Brain pericyte (primary cell): ENCODE data around the gene RAB28.
"Not testable (repeated sequence)": the region's sequence is repeated elsewhere in the genome, so short reads cannot be mapped to it uniquely, and the experiment has no call there.

Source experiments
- DNase-seq: peaks from one replicate; pipeline ENCODE4 v3.0.0-alpha.2; 2012; ENCODE audit warnings: low read depth, low spot score

The RAB28 gene

DNA sequence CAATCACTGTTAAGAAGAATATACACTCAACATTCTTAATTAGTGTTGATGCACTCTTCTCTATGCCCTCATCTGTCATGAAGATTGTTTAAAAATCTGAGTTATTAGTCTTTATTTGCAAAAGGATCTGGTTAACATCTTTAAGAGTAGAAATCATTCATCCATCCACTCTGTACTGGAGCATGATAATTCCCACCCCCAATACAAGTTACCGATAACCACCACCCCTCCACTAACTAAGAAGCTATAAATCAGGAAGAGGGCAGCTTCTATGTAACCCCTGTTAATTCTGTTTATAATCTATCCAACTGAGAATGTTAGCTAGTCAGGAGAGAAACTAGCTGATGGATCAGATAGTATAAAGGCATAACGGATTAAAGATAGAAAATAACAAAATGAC is 34.5 kb downstream of the RAB28 start:
- DNase-seq: no peak

DNA sequence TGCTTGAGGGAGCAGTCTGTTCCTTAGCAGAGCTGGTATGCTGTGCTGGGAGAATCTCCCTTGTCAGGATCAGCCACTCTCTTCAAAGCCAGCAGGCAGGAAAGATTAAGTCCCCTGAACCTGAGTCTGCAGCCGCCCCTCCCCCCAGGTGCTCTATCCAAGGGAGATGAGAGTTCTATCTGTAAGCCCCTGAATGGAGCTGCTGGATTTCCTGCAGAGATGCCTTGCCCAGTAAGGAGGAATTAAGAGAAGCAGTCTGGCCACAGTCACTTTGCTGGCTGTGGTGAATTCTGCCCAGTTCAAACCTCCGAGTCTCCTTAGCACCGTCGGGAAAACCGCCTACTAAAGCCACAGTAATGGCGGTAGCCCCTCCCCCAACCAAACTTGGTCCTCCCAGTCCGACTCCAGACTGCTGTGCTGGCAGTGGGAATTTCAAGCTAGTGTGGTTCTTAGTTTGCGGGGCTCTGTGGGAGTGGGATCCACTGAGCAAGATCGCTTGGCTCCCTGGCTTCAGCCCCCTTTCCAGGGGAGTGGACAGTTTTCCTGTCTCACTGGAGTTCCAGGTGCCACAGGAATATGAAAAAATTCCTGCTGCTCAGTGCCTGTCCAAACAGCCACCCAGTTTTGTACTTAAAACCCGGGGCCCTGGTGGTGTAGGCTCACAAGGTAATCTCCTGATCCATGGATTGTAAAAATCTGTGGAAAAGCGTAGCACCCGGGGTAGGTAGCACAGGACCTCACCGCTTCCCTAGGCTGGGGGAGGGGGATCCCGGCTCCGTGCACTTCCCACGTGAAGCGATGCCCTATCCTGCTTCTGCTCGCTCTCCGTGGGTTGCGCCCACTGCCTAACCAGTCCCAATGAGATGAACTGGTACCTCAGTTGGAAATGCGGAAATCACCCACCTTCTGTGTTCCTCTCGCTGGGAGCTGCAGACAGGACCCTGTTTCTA is 38.0 kb downstream of the RAB28 start:
- DNase-seq: no peak

DNA sequence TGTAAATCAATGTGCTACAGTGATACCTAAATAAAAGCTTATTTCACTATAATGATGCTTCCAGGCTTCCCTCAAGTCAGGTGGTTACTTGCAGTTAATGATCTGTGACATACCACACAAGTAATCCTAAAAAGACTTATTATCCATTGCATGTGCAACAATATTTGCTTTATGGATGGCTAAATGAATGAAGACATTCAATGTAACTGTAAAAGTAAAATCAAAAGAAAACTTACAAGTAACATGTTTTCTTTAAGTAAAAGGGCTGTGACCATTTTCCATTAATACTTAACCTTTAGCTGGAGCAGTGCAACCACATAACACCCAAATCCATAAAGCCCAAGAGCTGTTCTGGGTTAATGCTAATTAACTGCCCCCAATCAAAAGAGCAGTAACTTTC is 42.6 kb downstream of the RAB28 start:
- no peak for DNase-seq

DNA sequence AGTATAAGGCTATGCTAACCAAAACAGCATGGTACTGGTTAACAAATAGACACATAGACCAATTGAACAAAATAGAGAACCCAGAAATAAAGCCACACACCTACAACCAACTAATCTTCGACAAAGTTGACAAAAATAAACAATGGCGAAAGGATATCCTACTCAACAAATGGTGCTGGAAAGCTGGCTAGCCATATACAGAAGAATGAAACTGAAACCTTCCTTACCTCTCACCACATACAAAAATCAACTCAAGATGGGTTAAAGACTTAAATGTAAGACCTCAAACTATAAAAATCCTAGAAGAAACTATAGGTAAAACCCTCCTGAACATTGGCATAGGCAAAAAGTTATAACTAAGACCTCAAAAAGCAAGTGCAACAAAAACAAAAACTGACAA is 47.2 kb downstream of the RAB28 start:
- DNase-seq: no peak

DNA sequence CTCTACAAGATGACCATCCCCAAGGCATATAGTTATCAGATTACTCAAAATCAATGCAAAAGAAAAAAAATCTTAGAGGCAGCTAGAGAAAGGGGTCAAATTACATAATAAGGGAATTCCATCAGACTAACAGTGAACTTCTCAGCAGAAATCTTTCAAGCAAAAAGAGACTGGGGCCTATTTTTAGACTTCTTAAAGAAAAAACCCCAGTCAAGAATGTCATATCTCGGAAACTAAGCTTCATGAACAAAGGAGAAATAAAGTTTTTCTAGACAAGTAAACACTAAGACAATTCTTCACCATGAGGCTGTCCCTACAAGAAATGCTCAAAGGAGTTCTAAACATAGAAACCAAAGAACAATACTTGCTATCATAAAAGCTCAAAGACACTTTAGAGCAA is 51.7 kb downstream of the RAB28 start:
- no peak for DNase-seq

DNA sequence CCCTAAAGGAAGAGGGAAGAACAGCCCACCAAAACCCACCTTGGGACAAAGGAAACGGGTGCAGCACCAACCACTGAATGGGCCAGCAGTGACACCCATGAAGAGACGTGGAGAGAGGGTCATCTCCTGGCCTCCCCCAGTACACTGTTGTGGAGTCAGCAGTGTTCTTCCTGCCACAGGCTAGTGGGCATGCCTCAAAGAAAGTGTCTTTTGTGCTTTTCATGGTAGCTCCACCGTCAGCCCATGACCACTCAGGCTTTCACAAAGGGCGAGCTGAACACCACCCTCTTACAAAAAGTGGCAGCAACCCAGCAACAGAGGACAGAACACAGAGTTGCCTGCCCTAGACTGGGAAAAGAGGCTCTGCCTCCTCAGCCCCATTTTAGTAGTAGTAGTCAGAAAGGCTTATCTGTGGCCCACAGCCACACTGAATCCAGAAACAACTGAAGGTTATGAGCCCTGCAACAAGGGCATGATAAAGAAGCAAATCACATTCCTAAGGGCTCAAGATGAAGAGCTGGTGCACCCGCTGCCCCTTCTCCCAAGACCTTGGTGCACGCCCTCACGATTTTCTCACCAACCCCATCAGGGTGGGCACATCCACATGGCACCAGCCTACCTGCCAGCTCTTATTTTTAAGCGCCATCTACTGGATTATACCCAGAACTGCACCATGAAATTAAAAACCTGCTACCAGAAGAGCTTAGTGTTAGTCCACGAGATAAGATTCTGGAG is 53.1 kb downstream of the RAB28 start:
- DNase-seq: no peak

DNA sequence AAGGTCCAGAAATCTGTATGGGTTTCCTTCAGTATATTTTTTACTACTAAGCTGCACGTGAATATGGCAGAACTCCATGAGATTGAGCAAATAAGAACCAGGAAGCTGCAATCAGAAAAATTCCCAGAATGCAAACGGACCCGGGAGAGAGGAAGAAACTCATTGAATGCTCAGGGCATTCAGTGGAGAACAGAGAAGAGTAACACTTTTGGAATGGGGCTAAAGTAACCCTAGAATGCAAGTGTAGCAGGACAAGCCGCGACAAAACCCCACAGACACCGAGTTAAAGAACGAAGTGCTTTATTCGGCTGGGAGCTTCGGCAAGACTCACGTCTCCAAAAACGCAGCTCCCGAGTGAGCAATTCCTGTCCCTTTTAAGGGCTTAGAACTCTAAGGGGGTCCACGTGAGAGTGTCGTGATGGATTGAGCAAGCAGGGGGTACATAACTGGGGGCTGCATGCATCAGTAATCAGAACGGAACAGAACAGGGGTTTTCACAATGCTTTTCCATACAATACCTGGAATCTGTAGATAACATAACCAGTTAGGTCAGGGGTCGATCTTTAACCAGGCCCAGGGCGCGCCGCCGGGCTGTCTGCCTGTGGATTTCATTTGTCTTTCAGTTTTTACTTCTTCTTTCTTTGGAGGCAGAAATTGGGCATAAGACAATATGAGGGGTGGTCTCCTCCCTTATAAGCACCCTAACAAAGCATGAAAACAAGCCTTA is 56.4 kb downstream of the RAB28 start:
- no peak for DNase-seq

DNA sequence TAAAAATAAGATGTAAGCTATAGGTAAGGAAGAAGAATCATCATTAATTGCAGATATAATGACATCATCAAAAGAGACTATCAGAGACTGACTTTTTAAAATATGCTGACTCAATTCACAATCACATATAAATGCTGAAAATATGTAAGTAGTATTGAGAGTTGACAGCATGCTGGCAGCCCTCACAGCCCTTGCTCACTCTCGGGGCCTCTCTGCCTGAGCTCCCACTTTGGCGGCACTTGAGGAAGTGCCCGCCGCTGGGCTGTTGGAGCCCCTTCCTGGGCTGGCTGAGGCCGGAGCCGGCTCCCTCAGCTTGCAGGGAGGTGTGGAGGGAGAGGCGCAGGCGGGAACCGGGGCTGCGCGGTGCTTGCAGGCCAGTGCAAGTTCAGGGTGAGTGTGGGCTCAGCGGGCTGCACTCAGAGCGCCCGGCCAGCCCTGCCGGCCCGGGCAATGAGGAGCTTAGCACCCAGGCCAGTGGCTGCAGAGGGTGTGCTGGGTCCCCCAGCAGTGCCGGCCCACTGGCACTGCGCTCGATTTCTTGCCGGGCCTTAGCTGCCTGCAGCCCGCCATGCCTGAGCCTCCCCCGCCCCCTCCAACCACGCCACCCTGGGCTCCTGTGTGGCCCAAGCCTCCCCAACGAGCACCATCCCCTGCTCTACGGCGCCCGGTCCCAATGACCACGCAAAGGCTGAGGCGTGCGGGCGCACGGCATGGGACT is 68.9 kb downstream of the RAB28 start:
- no peak for DNase-seq

DNA sequence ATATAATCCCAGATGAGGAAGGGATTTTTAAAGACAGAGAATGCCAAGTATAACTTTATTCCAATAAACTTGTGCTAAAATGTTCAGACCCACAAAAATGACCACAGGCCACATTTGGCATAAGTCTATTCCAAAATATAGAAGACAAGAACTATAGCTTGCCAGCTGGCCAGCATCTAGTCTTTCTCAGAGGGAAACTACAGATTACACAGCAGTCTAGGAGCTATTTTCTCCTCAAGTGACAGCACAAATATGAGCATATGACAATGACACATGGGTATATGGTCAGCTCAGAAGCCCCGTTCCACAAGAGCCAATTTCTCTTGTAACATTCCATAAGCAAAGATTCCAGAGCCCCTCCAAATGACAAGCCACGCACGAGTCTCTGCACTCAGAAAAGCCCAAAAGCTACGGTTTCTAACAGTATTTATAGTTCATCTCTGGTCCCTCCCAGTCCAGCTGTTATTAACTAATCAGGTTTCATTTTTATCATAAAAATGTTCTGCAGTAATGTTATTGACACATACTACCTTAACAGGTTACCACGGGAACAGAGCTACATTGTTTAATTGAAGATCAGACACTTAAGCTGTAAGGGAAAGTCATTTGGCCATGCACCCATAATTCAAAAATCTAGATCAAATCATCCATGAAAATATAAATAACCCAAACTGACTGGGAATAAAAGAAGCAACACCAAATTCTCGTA is 70.3 kb downstream of the RAB28 start:
- no peak for DNase-seq

DNA sequence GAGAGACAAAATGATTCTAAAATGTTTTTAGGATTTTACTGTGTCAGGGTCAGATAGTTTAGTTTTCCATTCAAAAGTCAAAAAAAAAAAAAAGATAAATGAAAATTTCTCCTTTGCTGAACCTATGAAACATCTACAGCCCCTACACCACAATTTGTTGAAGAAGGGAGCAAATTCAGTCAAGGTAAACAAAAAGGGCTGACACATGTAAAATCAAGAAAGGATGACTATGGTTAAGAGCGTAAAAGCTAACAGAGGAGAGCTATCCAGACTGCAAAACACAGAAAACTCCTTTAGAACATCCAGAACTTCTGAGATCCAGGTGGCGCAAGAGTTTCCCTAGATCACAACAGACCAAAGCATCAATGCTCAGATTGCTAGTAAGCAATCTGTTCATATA is 72.2 kb downstream of the RAB28 start:
- DNase-seq: no peak

DNA sequence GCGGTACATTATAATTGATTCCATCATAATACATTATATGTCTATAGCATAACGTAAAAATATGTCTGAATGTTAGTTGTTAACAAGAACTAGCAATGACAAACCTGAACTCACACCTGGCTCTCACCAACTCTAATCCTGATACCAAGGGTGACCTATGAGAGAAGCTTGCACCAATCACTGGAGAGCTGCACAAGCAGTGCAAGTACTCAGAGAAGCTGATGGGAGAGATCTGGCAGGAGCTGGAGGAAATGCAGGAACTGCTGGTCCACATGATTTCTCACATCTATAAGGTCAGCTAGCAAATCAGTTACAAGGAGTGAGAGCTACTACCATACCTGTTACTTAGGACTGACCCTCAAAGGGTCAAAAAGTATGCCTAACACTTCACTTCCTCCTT is 74.8 kb downstream of the RAB28 start:
- DNase-seq: no peak

DNA sequence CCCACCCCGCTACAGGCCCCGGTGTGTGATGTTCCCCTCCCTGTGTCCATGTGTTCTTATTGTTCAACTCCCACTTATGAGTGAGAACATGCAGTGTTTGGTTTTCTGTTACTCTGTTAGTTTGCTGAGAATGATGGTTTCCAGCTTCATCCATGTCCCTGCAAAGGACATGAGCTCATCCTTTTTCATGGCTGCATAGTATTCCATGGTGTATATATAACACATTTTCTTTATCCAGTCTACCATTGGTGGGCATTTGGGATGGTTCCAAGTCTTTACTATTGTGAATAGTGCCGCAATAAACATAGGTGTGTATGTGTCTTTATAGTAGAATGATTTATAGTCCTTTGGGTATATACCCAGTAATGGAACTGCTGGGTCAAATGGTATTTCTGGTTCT is 78.0 kb downstream of the RAB28 start:
- not testable (repeated sequence) for DNase-seq

DNA sequence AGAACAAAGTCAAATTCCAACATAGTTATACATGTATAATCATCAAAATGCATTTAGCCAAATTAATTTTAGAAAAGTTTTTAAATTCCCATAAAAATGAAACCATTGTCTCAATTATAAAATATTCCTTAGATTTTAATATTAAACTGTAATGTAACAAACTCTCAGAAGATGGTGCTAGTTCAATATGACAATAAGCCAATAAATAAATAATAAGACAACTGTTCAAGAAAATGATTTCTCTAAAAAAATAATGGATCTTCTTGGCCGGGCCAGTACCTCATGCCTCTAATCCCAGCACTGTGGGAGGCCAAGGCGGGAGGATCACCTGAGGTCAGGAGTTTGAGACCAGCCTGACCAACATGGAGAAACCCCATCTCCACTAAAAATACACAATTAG is 80.3 kb downstream of the RAB28 start:
- DNase-seq: no peak

DNA sequence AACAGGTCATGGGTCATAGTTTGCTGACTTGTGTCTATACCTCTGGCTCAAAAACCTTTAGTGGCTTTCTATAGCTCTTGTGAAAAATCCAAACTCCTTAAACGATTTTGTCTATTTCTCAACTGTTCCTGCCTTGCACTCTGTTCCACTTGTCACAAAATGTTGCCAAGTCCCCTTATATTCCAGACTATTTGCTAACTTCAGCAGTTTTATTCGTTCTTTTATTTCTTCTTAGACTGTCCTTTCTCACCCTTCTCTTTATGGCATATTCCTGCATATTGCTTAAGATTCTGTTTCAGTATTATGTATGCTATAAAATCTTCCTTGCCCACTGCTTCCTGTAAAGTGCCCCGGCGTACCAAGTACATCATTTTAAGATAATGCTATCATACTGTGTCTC is 80.8 kb downstream of the RAB28 start:
- no peak for DNase-seq

DNA sequence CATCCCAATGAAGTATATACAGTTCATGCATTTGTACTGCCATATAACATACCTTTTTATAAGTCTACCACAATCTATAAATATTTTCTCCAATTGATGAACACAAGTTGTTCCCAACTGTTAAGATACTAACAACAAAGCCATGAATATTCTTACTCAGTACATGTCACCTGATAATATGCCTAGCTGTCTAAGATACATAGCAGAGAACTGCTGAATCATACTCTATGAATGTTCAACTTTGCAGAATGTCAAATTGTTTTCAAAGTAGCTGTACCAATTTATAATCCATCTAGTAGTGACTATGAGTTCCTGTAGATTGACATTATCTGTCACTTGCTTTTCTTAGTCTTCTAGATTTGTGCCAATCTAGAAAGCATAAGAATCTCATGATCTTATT is 84.9 kb downstream of the RAB28 start:
- DNase-seq: no peak

DNA sequence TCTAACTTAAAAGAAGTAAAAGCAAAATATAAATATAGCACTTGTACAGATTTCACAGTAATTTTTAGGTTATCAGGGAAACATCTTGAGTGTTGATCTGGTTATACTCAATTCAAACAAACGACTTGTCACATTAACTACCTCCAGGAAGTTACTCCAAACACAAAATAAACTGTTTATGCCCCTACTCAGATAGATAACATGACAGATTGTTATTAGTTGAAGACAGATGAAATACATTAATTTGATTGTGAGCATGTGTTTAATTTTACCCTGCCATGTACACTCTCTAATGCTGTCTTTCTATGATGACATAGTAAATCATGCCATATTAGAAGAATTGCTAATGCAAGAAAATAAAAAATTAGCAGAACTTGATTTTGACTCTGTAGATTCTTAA is 88.0 kb downstream of the RAB28 start:
- DNase-seq: no peak

DNA sequence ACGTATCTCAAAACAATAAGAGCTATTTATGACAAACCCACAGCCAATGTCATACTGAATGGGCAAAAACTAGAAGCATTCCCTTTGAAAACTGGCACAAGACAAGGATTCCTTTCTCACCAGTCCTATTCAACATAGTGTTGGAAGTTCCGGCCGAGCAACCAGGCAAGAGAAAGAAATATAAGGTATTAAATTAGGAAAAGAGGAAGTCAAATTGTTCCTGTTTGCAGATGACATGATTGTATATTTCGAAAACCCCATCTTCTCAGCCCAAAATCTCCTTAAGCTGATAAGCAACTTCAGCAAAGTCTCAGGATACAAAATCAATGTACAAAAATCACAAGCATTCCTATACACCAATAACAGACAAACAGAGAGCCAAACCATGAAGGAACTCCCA is 94.2 kb downstream of the RAB28 start:
- DNase-seq: not testable (repeated sequence)

DNA sequence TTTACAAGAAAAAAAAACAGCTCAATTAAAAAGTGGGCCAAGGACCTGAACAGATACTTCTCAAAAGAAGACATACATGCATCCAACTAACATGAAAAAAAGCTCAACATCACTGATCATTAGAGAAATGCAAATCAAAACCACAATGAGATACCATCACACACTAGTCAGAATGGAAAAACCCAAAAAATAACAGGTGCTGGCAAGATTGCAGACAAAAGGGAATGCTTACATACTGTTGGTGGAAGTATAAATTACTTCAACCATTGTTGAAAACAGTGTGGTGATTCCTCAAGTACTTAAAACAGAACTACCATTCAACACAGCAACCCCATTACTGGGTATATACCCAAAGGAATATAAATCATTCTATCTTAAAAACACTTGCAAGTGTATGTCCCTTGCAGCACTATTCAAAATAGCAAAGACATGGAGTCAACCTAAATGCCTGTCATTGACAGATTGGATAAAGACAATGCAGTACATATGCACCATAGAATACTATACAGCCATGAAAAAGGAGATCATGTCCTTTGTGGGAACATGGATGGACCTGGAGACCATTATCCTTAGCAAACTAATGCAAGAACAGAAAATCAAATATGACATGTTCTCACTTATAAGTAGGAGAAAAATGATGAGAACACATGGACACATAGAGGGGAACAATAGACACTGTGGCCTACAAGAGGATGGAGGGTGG is 97.6 kb downstream of the RAB28 start:
- DNase-seq: no peak

DNA sequence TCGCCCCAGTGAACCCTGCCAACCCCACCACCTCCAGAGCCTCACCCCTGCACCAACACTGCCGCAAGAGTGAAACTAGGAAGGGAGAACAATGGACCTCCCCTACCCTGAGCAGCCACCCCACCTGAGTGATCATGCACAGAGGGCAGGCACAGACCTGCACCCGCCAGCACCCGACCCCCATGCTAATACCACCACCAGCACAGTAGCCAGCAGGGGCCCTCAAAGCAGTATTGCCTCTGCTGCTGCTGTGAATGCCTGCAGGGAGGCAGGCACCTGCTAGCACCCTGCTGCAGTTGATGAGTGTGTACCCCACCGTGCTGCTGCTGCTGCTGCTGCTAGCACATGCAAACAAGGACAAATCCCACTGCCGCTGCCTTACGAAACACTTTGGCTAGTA is 100.1 kb downstream of the RAB28 start:
- no peak for DNase-seq

DNA sequence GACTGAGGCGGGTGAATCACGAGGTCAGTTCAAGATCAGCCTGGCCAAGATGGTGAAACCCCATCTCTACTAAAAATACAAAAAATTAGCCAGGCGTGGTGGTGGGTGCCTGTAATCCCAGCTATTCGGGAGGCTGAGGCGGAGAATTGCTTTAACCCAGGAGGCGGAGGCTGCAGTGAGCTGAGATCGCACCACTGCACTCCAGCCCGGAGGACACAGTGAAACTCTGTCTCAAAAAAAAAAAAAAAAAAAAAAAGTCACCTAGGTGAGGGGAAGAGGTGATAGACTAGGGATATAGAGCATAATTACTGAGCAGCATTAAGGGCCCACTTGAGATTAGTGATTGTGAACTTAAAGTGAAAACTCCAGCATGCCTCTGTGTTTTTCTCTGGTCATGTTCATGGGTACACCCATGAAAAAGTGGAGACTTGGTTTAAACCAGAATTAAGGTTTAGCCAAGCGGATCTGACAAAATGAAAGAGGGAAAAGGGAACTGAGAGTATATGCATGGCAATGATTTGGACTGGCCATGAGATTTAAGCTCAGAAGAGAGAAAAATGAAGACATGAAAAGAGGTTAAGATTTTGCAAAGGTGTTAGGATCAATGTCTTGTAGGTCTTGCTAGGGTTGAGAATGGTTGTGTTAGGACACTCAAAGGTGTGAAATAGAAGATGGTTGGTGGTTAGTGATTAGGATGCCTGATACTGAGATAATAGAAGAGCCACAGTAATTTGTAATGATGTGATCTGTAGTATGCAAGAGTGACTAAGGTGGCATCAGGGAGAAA is 105.0 kb downstream of the RAB28 start:
- DNase-seq: no peak
